Uterus (tissue), 4 donors: ENCODE data around the gene PIK3CD. TPM values are rescaled to one million over a fixed set of nuclear protein-coding genes. Genes with fewer than 3 reads are reported as not detected.

Experiments used
- DNase-seq, 2 donors: peaks; one replicate each; pipeline ENCODE4 v3.0.0-alpha.2; 2019 to 2020
- H3K27ac ChIP-seq, 2 donors: fragments of 200-600 bp; sonication (generic); 1 replicate in 1 of 2; 2 replicates in 1 of 2; pipeline ENCODE4 v1.5.1; 2016 to 2018
- H3K27me3 ChIP-seq, 2 donors: fragments of 200-600 bp; sonication (generic); one replicate each; pipeline ENCODE4 v1.5.1; 2018 to 2019; ENCODE audit warnings: control low read depth in 1 of 2
- H3K36me3 ChIP-seq, 2 donors: fragments of 200-600 bp; sonication (generic); one replicate each; pipeline ENCODE4 v1.5.1; 2019; ENCODE audit warnings: control low read depth in 1 of 2
- H3K4me1 ChIP-seq, 2 donors: fragments of 200-600 bp; sonication (generic); one replicate each; pipeline ENCODE4 v1.5.1; 2018 to 2019; ENCODE audit warnings: control low read depth in 1 of 2
- H3K4me3 ChIP-seq, 2 donors: fragments of 200-600 bp; sonication (generic); 1 replicate in 1 of 2; 2 replicates in 1 of 2; pipeline ENCODE4 v1.5.1; 2018 to 2019; ENCODE audit warnings: mild to moderate bottlenecking in 1 of 2
- H3K9me3 ChIP-seq, 2 donors: fragments of 200-600 bp; sonication (generic); one replicate each; pipeline ENCODE4 v1.5.1; 2019; ENCODE audit warnings: control low read depth in 1 of 2
- CTCF ChIP-seq, 4 experiments: fragments of 200-600 bp in 2 of 4; fragments of 450-650 bp in 2 of 4; sonication (generic) in 2 of 4; IDR thresholded peaks; one replicate each; pipeline ENCODE4 v1.5.1; 2016 to 2019; ENCODE audit warnings: antibody characterized with exemption in 4 of 4, mild to moderate bottlenecking in 2 of 4, moderate library complexity in 1 of 4
- POLR2A ChIP-seq, 2 donors: fragments of 450-650 bp; IDR thresholded peaks; one replicate each; pipeline ENCODE4 v1.6.1; 2016; ENCODE audit warnings: antibody characterized with exemption in 2 of 2, mild to moderate bottlenecking in 1 of 2, moderate library complexity in 1 of 2
- intact Hi-C: fragments of 100-400 bp; cut with DNase I; formaldehyde crosslinking; loops from one replicate; pipeline ENCODE4 v1.15.1; 2023; ENCODE audit warnings: low total_unique reads
- total RNA-seq, 4 donors: library from RNA; depleted of rRNA in 3 of 4; stranded (reverse); fragments of >200 nt in 3 of 4; gene quantifications; one replicate each; pipeline versions ENCODE4 v1.1.0 to v1.2.4, GENCODE V29; 2014 to 2023
- donor health status: DM: yes; HTN: yes; CAD: no.

Gene PIK3CD
- total RNA-seq, 4 donors from 2014 or later, result 4.6 to 9.7 (median 7.4) TPM

DNA sequence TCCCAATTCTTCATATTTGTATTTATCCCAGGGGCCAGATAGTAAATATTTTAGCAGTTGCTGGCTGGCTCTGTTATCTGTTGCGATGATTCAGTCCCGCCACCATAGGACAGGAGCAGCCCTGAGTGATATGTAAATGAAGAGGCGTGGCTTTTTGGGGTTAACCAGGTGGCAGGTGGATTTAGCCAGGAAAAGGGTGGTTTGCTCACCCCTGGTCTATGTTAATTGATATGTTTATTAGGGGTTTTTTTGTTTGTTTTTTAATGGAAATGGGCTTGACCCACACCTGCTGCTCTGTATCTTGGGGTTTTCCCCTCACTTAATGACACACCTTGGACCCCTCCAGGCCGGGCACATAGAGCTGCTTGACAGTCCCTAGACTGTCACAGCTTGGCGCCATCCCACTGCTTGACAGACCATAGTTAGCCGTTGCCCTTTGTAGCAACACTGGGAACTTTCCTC, 62.8 kb downstream of the PIK3CD start:
- DNase-seq, result no peak
- no peak overlapping the region for H3K4me3 ChIP-seq
- H3K27me3 ChIP-seq, result no peaks in the 10 kb centered on the region
- H3K4me1 ChIP-seq, result no peaks in the 10 kb centered on the region
- H3K9me3 ChIP-seq, result no peaks in the 10 kb centered on the region
- intact Hi-C loops, result no loop called here
- TF ChIP-seq CTCF (IDR thresholded peaks at IDR 0.05) (no peak), POLR2A (IDR thresholded peaks at IDR 0.05) (no peak)
- no peak overlapping the region for H3K27ac ChIP-seq
- H3K36me3 ChIP-seq, result no peaks in the 10 kb centered on the region

DNA sequence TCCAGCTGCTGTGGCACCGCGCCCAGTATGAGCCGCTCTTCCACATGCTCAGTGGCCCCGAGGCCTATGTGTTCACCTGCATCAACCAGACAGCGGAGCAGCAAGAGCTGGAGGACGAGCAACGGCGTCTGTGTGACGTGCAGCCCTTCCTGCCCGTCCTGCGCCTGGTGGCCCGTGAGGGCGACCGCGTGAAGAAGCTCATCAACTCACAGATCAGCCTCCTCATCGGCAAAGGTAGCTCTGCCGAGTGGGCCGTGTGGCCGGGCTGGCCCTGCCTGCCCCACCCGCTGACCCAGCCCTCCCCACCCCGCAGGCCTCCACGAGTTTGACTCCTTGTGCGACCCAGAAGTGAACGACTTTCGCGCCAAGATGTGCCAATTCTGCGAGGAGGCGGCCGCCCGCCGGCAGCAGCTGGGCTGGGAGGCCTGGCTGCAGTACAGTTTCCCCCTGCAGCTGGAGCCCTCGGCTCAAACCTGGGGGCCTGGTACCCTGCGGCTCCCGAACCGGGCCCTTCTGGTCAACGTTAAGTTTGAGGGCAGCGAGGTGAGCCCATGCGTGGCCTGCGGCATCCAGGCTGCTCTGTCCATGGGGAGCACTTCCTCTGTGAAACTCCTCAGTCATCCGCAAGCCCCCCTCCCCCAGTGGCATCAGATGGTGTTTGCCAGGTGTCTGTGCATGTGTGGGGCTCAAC, 64.2 kb downstream of the PIK3CD start:
- Histone ChIP-seq H3K27ac (no peak overlapping the region), H3K27me3 (no peaks in the 10 kb centered on the region), H3K36me3 (no peaks in the 10 kb centered on the region), H3K9me3 (no peaks in the 10 kb centered on the region), H3K4me3 (no peak overlapping the region), H3K4me1 (no peaks in the 10 kb centered on the region)
- intact Hi-C loops, result no loop called here
- TF ChIP-seq POLR2A (IDR thresholded peaks at IDR 0.05), result no peak
- TF ChIP-seq CTCF (IDR thresholded peaks at IDR 0.05), result no peak
- DNase-seq, result no peak

DNA sequence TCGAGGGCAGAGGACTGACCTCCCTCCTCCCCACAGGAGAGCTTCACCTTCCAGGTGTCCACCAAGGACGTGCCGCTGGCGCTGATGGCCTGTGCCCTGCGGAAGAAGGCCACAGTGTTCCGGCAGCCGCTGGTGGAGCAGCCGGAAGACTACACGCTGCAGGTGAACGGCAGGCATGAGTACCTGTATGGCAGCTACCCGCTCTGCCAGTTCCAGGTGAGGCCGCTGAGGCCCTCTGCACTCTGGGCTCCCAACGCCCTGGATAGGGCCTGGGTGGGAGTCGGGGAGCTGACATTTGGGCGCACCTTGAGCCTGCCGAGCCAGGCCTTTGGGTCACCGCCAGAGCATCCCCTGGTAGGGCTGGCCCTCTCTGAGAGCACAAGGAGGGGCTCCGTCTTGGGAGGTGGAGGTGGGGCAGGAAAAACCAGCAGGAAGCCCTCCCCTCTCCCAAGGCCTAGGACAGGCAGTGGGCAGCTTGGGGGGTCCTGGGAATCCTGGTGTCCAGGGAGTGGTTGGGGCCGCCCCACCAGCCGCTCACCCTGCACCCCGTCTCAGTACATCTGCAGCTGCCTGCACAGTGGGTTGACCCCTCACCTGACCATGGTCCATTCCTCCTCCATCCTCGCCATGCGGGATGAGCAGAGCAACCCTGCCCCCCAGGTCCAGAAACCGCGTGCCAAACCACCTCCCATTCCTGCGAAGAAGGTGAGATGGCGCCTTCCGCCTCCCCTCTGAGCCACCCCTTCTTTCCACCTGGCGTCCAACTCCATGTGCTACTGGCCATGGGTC, 65.1 kb downstream of the PIK3CD start:
- TF ChIP-seq CTCF (IDR thresholded peaks at IDR 0.05), result no peak
- TF ChIP-seq POLR2A (IDR thresholded peaks at IDR 0.05), result no peak
- H3K36me3 ChIP-seq, result no peaks in the 10 kb centered on the region
- H3K27me3 ChIP-seq, result no peaks in the 10 kb centered on the region
- H3K4me3 ChIP-seq, result peak overlapping the region in 1 of 2 donors; percentile 8
- intact Hi-C loops, result no loop called here
- peak overlapping the region in 1 of 2 donors; percentile 50 for H3K27ac ChIP-seq
- no peaks in the 10 kb centered on the region for H3K9me3 ChIP-seq
- H3K4me1 ChIP-seq, result no peaks in the 10 kb centered on the region
- no peak for DNase-seq

DNA sequence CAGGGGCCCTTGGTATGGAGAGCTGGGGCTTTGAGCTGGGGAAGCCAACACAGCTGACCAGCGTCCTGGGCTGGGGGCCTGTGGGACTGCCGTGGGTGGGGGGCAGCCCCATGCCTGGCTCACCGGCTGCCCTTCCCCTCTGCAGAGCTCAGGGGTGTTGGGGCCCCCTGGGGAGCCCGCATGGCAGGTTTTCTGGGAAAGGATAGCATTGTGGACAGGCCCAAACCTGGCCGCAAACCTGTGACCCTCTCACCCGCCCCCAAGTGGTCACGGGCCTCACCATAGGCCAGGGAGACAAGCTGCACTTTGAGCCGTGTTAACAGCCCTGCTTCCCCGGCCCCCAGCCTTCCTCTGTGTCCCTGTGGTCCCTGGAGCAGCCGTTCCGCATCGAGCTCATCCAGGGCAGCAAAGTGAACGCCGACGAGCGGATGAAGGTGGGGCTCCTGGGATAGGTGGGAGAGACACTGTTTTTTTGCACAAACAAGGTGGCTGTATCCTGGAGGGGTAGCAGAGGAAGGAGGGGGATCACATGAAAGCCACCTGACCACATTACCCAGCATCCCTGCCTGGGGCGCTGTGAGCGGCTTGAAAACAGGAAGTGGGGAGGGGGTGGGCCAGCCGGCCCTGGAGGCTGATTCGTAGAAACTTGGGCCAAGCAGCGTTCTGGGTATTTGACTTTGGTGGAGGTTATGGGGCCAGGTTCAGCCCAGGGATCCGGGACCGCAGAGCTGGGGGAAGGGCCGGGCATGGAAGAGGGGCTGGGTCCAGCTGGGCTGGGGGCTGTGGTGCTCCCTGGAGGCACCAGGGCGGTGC, 65.9 kb downstream of the PIK3CD start:
- H3K4me3 ChIP-seq, result peak overlapping the region in 1 of 2 donors; percentile 8
- DNase-seq, result peak in 1 of 2 donors; percentile 54
- no peaks in the 10 kb centered on the region for H3K36me3 ChIP-seq

More for the DNA sequence above, 65.9 kb downstream of the PIK3CD start:
- H3K4me1 ChIP-seq, result no peaks in the 10 kb centered on the region
- peak overlapping the region in 1 of 2 donors; percentile 50 for H3K27ac ChIP-seq
- no peaks in the 10 kb centered on the region for H3K27me3 ChIP-seq
- intact Hi-C loops, result no loop called here
- H3K9me3 ChIP-seq, result no peaks in the 10 kb centered on the region
- TF ChIP-seq CTCF (IDR thresholded peaks at IDR 0.05), result no peak
- no peak for TF ChIP-seq POLR2A (IDR thresholded peaks at IDR 0.05)
